T-helper 1 cell (primary cell): ENCODE measurements around the gene DIPK1C.

Source experiments
- DNase-seq, 5 donors: peaks; one replicate each; pipeline ENCODE4 v3.0.0-alpha.2; 2012 to 2020

DIPK1C gene

DNA sequence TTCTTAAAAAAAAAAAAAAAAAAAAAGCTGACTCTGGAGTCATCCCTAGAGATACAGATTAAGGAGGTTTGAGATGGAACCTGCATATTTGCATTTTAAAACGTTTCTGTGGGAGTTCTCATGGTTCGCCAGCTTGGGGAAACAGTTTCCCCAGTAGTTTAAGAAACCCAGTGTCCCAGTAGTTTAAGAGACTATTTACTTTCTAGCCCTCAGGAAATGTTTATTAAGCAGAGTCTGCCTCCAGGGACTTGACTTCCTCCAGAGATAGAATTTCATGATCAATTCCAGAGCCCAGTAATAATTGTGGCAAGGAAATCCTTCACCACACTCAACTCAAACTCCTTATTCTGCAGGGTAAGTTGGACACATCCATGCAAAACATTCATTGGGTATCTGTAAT, 39.1 kb downstream of the DIPK1C start:
- DNase-seq, result no peak

DNA sequence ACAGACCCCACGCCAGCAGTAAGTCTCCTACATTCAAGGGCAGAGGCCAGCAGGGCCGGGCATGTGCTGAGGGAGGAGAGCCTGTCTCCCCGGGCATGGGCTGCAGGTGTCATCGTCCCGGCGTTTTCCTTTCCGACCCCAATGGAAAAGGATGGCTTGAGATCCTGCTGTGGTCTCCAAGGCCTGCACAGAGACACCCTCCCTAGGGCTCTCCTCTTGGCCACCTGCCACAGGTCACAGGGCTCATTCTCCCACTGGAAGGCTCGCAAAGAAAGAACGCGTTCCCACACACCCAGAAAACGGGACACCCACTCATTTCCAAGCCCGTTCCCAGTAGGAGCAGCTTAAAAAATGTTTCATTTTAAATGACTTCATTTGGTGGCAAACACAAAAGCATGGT, 41.0 kb downstream of the DIPK1C start:
- no peak for DNase-seq

DNA sequence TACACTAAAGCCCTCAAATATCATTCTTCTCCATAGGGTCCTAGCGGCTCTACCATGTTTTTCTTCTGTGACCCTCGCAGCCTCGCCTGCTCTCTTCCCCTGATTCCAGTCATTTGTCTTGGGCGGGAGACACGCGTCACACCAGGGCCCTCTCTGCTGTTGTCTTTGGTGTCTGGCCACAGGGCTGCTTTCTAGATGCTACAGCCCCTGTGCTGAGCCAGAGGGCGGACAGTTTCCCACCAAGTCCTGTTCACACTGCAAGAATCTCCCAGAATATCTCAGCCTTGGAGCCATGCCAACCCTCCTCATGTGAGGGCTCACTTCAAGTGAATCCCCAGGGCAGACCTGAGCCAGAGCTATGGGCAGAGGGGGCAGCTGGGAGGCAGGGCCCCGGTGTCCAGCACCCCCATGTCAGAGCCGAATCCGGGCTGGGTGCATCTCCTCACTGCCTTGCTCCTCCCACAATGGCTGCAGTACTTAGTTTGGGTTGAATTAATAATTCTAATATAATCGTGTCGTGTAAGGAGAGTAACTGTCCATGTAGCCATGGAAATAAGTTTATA, 42.1 kb downstream of the DIPK1C start:
- no peak for DNase-seq

DNA sequence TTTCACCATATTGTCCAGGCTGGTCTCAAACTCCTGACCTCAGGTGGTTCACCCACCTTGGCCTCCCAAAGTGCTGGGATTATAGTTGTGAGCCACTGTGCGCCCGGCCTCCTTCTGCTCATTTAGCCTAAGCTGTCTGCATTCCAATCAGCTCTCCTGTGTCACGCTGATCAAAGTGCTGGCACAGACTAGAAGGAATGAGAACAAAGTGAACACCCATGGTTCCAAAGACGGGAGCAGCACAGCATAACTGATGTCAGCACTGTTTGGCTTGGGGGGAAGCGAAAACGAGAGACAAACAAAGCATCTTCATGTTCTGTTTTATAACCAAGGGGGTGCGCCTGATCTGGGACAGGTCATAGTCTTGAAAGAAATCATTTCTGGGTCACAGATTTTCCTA, 43.3 kb downstream of the DIPK1C start:
- no peak for DNase-seq

DNA sequence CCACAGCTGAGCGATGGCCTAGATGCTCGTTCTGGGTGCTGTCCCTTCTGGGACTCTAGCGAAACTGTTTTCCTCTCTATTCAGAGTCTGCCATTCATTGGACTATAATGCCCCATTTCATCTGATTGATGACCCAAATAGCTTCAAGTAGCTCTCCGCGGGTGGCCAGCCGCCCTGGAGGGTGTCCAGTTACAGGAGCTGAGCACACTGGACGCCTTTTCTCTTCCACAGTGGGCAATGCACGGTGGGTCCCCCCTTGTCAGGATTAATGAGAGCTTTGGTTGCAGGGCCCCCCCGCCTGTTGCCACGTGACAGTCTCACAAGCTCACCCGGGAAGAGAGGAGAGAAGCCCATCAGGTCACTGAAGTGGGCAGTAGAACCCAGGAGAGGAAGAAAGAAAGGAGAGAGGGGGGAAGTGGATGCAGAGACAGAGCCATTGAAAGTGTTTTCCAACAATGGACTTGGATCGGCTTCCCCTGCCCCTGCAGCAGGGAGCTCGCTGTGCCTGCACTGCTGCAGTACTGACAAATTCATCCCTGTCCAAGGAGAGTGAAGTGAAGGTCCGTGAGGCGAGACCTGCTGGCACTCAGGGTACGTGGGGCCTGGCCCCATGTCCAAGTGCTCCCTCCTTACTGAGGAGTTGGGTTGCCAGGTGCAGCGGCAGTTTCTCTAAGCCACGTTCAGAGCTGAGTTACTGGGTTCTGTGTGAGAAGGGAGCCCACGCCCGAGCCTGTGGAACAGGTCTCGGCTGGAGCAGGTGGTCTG, 44.8 kb downstream of the DIPK1C start:
- DNase-seq, result no peak

DNA sequence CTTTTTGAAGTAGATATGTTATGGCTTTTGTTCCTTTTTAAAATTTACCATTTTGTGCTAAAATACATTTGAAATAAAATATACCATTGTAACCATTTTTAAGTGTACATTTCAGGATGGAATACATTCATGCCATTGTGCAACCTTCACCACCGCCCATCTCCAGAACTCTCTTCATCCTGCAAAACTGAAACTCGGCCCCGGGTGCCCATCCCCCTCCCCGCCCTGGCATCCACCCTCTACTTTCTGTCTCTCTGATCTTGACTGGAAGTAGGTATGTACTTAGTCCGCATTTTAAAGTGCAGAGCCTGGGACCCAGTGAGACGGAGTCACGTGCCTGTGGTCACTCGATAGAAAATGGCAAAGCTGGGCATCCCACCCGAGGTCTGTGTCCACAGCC, 45.6 kb downstream of the DIPK1C start:
- peak in 1 of 5 donors; percentile 14 for DNase-seq

DNA sequence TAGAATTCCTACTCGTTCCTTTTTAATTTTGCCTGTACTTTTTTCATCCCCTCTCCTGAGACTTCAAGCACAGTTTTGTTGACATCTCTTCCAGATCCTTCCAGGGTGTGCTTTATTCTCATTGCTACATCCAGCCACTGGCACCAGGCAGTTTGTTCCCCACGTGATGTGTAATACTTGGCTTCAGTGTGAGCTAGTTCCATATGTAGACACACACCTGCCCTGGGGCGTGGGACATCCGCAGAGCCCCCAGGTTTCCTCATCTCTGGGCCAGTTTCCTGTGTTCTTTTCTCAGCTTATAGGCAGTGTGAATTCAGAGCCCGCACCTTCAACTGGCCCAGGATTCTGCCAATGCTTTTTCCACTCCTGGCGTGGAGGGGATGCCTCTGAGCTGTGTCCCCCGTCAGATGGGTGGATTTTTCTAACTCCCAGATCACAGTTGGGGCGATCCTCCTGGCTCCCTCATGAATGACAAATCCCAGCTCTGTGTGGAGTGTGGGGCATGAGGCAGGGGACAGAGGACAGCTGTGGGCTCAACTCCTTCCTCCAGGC, 46.6 kb downstream of the DIPK1C start:
- DNase-seq, result no peak

DNA sequence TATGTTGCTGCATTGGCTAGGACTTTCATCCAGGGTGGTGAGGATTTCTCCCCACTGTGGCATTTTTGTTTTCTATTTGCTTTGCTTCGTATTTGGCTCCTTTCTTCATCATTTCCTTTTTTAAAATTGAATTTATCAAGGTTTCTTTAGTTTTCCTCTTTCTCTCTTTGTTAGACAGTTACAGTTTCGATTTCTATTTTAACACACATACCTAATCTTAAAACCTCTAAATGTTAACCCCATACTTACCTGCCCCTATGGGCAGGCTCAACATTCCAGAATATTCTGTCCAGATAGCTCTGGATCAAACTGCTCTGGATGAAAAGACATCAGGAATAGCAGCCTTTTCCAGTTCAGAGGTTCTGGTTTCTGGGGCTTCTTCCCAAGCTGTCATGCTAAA, 49.2 kb downstream of the DIPK1C start:
- no peak for DNase-seq

DNA sequence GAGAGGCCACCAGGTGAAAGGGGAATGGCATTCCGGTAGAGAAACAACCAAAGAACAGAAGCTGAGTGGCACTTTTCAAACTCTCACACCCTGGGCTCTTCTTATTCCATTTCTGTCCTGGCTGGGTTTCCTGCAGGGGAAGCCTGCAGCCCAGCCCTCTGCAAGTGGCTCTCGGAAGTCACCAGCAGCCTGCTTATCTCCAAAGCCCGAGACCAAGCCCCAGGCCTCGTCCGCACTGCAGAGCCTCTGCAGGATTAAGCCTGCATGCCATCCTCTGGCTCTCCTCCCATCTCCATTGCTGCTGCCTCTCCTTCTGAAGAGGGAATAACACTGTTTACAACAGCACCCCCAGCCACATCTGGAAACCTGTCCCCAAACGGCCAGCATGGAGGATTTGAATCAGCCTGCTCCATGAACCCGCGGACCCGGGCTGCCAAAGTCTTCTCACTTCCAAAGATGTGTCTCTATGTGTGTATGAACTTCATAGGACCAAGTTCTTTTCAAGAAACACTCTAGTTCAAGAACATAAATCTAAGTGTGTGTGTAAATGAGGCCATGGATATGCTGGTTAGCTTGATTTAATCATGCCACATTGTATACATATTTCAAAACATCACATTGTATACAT, 54.2 kb downstream of the DIPK1C start:
- no peak for DNase-seq

DNA sequence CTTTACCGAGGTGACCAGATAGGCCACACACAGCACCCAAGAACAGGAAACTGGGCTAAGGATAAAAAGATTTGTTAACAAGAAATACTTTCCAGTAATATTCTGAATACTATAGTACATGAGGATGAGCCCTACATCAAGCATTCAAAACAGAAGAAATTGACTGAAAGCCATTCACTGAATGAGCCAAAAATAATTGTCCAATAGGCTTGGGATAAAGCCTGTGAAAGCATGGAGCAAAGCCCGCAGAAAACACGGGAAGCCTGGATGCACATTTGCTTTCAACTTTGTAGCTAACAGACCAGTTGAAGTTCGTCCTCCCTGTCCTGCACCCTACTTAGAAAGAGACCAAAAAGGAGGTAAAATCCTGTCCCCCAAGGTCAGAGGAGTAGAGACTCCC, 56.3 kb downstream of the DIPK1C start:
- no peak for DNase-seq

DNA sequence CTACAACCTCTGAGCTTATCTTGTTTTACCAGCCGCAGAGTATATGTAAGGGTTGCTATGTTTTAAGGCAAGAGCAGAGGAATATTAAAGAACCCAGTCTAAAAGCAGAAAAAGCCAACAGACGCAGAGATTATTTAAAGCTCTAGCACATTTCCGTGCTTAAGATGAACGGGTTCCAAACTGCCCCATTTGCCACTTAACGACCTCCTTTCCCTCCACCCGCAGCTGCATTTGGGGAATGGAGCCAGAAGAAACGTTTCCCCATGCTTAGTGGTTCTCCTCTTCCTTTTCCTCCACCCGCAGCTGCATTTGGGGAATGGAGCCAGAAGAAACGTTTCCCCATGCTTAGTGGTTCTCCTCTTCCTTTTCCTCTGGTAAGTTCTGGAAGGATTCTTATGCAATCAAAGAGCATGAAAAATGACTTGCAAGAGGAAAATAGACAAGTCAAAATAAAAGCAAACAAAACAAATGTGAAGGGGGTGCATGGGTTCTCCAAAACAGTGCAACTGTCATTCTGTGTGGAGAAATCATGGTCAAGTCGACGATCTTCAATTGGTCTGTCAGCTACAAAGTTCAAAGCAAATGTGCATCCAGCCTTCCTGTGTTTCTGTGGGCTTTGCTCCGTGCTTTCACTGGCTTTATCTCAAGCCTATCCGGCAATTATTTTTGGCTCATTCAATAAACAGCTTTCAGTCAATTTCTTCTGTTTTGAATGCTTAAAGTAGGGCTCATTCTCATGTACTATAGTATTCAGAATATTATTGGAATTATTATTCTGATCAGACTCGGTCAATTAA, 57.8 kb downstream of the DIPK1C start:
- DNase-seq, result no peak

DNA sequence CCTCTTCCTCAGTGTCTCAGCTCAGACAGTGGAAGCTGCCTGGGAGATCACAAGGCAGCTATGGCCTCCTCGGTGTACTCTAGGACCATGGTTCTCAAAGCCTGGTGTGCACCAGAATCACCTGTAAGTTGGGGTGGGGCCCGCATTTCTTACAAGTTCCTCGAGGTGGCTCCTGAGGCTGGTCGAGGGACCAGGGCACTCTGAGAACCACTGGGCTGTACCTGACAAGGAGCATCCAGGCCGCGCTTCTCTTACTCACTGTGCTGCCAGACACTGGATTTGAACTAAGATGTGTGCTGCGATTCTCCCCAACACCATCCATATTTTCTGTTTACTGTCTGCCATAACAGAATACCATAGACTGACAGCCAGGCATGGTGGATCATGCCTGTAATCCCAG, 59.5 kb downstream of the DIPK1C start:
- no peak for DNase-seq

DNA sequence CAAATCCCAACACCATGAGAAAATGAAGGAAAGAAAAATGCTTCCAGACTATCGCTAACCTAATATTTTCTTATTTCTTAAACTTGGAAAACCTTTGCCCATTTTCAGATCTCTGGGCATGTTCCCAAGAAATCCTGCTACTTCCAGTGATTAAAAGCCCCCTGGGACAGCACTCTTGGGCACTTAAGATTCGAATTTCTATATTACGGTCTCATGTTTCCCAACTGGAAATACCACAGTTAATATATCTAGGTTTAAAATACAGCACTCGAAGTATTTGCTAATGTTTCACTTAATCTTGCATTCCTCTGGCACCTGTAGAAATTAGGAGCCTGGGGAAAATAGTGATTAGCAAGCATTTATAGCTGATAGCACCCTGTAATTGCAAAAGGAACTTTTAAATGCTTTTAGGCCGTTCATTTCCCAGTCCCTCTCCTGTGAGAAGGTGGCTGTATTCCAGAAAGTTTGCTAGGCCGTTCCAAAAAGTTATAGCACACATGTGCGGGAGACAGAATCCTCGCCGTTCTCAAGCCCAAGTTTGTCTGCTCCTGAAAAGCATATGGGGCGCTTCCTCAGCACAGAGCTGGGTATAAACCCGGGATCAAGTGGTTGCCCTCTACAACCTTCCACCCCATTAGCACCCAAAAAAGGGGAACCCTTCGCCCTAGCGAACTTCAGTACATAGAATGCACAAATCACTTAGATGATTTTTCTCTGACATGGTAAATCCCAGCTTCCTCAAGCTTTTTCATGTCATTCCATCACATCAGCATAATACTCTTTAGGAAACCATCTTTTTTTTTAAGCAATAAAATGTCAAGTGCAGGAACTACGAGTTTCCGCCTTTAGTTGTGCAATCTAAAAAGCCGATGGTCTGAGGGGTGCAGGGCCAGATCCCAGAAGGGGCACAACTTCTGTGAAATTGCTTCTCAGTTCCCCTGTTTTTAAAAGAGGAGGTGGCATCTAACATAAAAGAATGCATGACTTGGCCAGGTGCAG, 60.6 kb downstream of the DIPK1C start:
- no peak for DNase-seq

DNA sequence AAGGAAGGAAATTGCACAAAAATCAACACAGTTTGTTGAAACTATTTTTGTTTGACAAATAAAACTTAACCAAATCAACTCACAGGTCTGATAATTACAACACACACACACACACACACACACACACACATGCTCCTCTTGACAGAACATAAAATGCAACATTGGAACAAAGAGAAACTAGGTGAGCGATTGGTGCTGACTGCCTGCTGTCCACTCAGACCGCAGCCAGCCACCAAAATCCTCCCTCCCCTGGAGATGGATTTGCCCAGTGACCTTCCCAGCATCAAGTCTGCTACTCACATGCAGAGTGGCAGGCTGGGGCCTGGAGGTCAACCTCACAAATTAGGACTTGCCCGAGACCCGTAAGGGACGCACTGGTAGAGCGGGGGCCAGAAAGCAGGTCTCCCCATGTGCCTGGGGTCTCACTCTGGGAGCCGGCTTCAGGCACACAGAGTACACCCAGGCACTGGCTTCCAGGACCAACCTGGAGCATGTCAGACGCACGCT, 61.4 kb downstream of the DIPK1C start:
- DNase-seq, result no peak

DNA sequence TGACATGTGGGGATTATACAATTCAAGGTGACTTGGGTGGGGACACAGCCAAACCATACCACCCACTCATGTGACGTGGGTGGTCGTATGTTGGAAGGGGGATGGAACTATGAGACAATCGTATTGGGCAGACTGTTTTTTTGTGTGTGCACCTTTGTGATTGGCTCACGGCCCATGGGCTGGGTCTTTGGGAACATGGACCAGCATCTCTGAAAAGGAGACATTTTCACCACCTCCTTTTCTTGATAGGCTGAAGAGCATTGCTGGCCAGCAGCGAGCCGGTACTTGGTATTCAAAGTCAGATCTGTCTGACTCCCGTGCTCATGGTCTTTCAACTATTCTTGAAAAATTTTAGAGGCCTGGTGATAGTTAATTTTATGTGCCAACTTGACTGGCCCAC, 62.1 kb downstream of the DIPK1C start:
- DNase-seq, result no peak

DNA sequence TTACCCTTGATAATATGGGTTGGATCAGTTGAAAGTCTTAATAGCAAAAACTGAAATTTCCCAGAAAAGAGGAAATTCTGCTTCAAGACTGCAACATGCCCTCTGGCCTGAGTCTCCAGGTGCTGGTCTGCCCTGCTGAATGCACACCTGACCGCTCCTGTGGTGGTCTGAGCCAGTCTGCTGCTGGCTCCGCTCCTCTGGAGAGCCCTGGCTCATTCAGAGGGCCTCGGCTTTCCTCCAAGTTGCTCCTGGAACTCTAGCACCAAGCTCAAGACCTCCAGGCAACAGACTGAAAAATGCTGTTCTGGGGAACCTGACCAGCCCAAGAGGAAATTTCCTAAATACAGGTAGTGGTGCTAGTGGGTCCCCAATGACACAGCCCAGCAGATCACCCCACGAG, 64.8 kb downstream of the DIPK1C start:
- no peak for DNase-seq

DNA sequence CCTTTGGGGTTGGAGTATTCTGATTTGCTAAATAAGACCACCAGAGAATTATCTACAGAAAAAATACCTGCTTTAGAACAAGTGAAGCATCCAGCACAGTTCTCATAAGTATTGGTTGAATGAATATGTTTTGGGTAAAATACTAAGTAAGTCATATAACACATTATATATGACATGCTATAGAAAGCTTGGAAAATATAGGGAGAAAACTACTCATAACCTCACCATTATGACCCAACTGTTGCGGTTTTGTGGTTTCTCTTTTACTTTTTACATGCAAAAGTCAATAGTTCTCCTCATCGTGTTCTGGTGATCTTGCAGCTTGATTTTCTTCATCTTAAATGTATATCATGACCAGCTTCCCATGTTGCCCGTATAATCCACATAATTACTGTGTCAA, 66.2 kb downstream of the DIPK1C start:
- no peak for DNase-seq

DNA sequence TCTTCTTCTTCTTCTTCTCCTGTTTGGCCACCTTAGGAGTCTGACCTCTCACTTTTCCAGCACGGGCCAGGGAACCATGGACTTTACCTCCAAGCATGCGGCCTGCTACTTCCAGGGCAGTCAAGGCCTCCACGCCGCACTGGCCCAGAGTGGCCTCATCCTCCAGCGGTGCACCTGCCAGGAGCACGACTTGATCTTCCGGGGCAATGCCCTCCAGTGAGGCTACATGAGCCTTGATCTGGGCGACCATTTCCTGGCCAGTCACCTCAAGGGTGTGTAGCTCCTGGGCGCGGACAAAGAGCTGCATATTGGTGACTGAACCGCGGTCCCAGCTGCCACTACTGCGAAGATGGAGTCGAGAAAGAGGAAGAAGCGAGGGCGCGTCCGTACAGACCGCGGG, 67.1 kb downstream of the DIPK1C start:
- no peak for DNase-seq

DNA sequence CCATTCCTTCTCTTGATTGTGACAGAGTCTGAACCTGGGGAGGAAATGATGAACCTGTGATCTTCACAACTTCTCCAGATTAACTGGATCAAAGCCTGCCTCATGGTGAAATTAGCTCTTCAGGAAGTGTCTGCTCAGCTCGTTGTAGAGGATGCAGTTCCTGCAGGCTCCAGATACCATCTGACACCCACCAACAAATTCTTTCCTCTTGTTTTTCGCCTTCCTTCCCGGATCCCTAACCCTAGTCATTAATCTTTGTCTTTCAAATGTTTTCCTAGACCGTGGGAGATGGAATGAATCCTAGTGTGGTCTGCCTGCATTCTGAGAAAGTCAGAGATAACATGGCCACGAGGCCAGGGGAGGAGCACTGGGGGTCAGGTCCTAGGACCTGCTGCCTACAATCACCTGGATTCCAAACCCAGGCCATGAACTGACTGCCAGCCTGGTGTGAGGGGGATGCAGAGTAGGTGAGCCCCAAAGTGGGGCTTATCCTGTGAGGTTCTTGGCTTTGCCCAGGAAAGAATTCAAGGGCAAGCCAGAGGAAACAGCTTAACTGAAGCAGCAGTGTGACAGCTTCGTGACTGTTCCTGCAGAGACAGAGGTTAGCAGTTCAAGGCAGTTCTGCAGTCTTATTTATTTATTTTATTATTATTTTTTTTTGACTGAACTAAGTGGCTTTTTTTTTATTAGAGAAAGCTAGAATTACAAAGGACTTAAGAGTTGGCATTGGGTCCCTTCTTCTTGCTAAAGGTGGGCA, 67.8 kb downstream of the DIPK1C start:
- DNase-seq, result no peak

DNA sequence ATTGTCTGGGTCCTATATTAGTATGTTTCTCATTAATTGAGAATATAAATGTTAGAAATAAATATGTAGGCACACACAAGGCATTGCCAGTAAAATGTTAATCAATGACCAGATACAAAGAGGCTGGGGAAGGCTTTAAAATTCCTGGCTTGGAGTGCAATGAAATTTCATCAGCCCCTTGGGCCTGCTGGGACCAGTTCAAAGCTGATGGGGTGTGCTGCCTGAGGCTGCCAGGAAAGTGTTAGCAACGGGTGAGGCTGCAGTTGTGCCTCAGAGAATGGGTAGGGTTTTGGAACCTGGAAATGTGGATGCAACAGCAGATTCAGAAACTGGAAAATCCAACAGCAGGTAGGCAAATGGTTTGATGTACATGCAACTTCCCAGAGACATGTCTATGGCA, 68.9 kb downstream of the DIPK1C start:
- DNase-seq, result no peak

DNA sequence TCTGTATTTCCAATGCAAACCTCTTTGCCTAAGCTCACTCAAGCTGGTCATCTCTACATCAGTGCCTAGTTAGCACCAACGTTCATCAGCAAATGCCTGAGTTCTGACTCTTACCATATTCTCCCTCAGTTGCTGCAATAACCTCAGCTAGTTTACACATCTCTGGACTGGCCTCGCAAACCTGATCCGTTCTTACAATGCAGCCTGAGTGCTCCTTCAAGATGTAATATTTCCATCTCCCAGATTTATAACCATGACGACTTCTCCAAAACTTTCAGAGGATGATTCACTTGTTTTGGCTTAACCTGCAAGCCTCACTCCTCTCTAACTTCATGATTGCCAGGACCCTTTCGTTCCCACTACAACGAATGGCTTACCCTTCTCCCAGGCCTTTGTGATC, 69.7 kb downstream of the DIPK1C start:
- DNase-seq, result no peak
